Vagina (tissue), 2 donors: Measurements from ENCODE around the gene TLCD5. TPM values are rescaled to one million over a fixed set of nuclear protein-coding genes. Genes with fewer than 3 reads are reported as not detected.

ENCODE experiments used
- DNase-seq, 2 donors: peaks; one replicate each; pipeline ENCODE4 v3.0.0-alpha.2; 2017; ENCODE audit errors: extremely low spot score in 2 of 2
- H3K27ac ChIP-seq: fragments of 200-600 bp; sonication (generic); one replicate; pipeline ENCODE4 v1.5.1; 2019
- H3K27me3 ChIP-seq: fragments of 200-600 bp; sonication (generic); one replicate; pipeline ENCODE4 v1.5.1; 2019
- H3K36me3 ChIP-seq, 2 donors: fragments of 200-600 bp; sonication (generic); one replicate each; pipeline ENCODE4 v1.5.1; 2017 to 2019
- H3K4me1 ChIP-seq: fragments of 200-600 bp; sonication (generic); one replicate; pipeline ENCODE4 v1.5.1; 2019
- H3K4me3 ChIP-seq, 2 donors: fragments of 200-600 bp; sonication (generic); 1 replicate in 1 of 2; 2 replicates in 1 of 2; pipeline ENCODE4 v1.5.1; 2016 to 2019
- H3K9me3 ChIP-seq: fragments of 200-600 bp; sonication (generic); one replicate; pipeline ENCODE4 v1.5.1; 2019
- CTCF ChIP-seq, 3 experiments: fragments of 450-650 bp in 2 of 3; fragments of 200-600 bp in 1 of 3; sonication (generic) in 1 of 3; IDR thresholded peaks; one replicate each; pipeline ENCODE4 v1.5.1; 2017 to 2019; ENCODE audit warnings: antibody characterized with exemption in 3 of 3, mild to moderate bottlenecking in 2 of 3, moderate library complexity in 2 of 3
- POLR2A ChIP-seq, 2 donors: fragments of 450-650 bp; IDR thresholded peaks; one replicate each; pipeline ENCODE4 v1.6.1; 2017; ENCODE audit warnings: antibody characterized with exemption in 2 of 2, mild to moderate bottlenecking in 2 of 2, moderate library complexity in 2 of 2
- POLR2AphosphoS5 ChIP-seq, 2 donors: sonication (generic); formaldehyde crosslinking; IDR thresholded peaks; one replicate each; pipeline ENCODE4 v1.9.0; 2017; ENCODE audit warnings: antibody characterized with exemption in 2 of 2, mild to moderate bottlenecking in 2 of 2, low read depth in 1 of 2; ENCODE audit not compliant: insufficient read depth in 1 of 2
- intact Hi-C: fragments of 100-400 bp; cut with DNase I; formaldehyde crosslinking; loops from one replicate; pipeline ENCODE4 v1.15.1; 2023
- total RNA-seq: library from RNA; depleted of rRNA; stranded (reverse); fragments of >200 nt; gene quantifications from one replicate; pipeline ENCODE4 v1.2.3, GENCODE V29; 2016

Gene TLCD5
- total RNA-seq, 1 donor from 2014 or later: 3.7 TPM

- TF ChIP-seq CTCF (IDR thresholded peaks at IDR 0.05) (no peak), POLR2A (IDR thresholded peaks at IDR 0.05) (no peak), POLR2AphosphoS5 (IDR thresholded peaks at IDR 0.05; ENCODE audit: insufficient read depth in 1 of 2, low read depth in 1 of 2) (no peak)
Observed at GRCh38 chr11:120283124-120283523, 42.0 kb upstream of the TLCD5 start.

GRCh38 chr11:120284272-120284671 is 40.8 kb upstream of the TLCD5 start:
- Histone ChIP-seq H3K4me1 (peaks cover 14% of the 10 kb centered on the region), H3K4me3 (no peak overlapping the region), H3K36me3 (no peaks in the 10 kb centered on the region), H3K9me3 (no peaks in the 10 kb centered on the region), H3K27ac (no peak overlapping the region), H3K27me3 (no peaks in the 10 kb centered on the region)
- TF ChIP-seq POLR2AphosphoS5 (IDR thresholded peaks at IDR 0.05; ENCODE audit: insufficient read depth in 1 of 2, low read depth in 1 of 2) (no peak), POLR2A (IDR thresholded peaks at IDR 0.05) (no peak), CTCF (IDR thresholded peaks at IDR 0.05) (no peak)
- no peak for DNase-seq
- intact Hi-C loops: no loop called here

More at GRCh38 chr11:120283124-120283523, 42.0 kb upstream of the TLCD5 start:
- H3K27me3 ChIP-seq: no peaks in the 10 kb centered on the region
- intact Hi-C loops: no loop called here
- H3K4me1 ChIP-seq: peaks cover 14% of the 10 kb centered on the region
- no peak overlapping the region for H3K27ac ChIP-seq
- H3K9me3 ChIP-seq: no peaks in the 10 kb centered on the region
- DNase-seq: no peak
- no peak overlapping the region for H3K4me3 ChIP-seq
- H3K36me3 ChIP-seq: no peaks in the 10 kb centered on the region

- Histone ChIP-seq H3K9me3 (no peaks in the 10 kb centered on the region), H3K27ac (no peak overlapping the region), H3K27me3 (no peaks in the 10 kb centered on the region), H3K4me1 (peaks cover 12% of the 10 kb centered on the region), H3K4me3 (no peak overlapping the region), H3K36me3 (no peaks in the 10 kb centered on the region)
- DNase-seq: no peak
- intact Hi-C loops: no loop called here
- TF ChIP-seq POLR2A (IDR thresholded peaks at IDR 0.05): no peak
- no peak for TF ChIP-seq CTCF (IDR thresholded peaks at IDR 0.05)
- TF ChIP-seq POLR2AphosphoS5 (IDR thresholded peaks at IDR 0.05; ENCODE audit: insufficient read depth in 1 of 2, low read depth in 1 of 2): no peak
Observed at GRCh38 chr11:120285256-120285655, 39.8 kb upstream of the TLCD5 start.

- no peaks in the 10 kb centered on the region for H3K9me3 ChIP-seq
- TF ChIP-seq POLR2AphosphoS5 (IDR thresholded peaks at IDR 0.05; ENCODE audit: insufficient read depth in 1 of 2, low read depth in 1 of 2): no peak
- TF ChIP-seq CTCF (IDR thresholded peaks at IDR 0.05): no peak
- TF ChIP-seq POLR2A (IDR thresholded peaks at IDR 0.05): no peak
- no peaks in the 10 kb centered on the region for H3K36me3 ChIP-seq
- no peak overlapping the region for H3K27ac ChIP-seq
- no peaks in the 10 kb centered on the region for H3K27me3 ChIP-seq
- no peak overlapping the region for H3K4me3 ChIP-seq
- no peak for DNase-seq
- H3K4me1 ChIP-seq: no peaks in the 10 kb centered on the region
- intact Hi-C loops: no loop called here
Observed at GRCh38 chr11:120288021-120288420, 37.1 kb upstream of the TLCD5 start.

GRCh38 chr11:120289426-120289825 is 35.7 kb upstream of the TLCD5 start:
- Histone ChIP-seq H3K36me3 (no peaks in the 10 kb centered on the region), H3K9me3 (no peaks in the 10 kb centered on the region), H3K4me3 (no peak overlapping the region), H3K27ac (no peak overlapping the region), H3K27me3 (no peaks in the 10 kb centered on the region), H3K4me1 (no peaks in the 10 kb centered on the region)
- TF ChIP-seq POLR2AphosphoS5 (IDR thresholded peaks at IDR 0.05; ENCODE audit: insufficient read depth in 1 of 2, low read depth in 1 of 2): no peak
- TF ChIP-seq CTCF (IDR thresholded peaks at IDR 0.05): no peak
- no peak for TF ChIP-seq POLR2A (IDR thresholded peaks at IDR 0.05)
- DNase-seq: no peak
- intact Hi-C loops: no loop called here
